GM21526 (cell line): ENCODE data around the gene PHF23.

Experiments
- ATAC-seq: cut with Tn5 transposase; IDR thresholded peaks from one replicate; pipeline ENCODE4 v1.9.1; 2021; ENCODE audit warnings: moderate library complexity; ENCODE audit not compliant: unreplicated experiment, low FRiP score

Gene PHF23

DNA sequence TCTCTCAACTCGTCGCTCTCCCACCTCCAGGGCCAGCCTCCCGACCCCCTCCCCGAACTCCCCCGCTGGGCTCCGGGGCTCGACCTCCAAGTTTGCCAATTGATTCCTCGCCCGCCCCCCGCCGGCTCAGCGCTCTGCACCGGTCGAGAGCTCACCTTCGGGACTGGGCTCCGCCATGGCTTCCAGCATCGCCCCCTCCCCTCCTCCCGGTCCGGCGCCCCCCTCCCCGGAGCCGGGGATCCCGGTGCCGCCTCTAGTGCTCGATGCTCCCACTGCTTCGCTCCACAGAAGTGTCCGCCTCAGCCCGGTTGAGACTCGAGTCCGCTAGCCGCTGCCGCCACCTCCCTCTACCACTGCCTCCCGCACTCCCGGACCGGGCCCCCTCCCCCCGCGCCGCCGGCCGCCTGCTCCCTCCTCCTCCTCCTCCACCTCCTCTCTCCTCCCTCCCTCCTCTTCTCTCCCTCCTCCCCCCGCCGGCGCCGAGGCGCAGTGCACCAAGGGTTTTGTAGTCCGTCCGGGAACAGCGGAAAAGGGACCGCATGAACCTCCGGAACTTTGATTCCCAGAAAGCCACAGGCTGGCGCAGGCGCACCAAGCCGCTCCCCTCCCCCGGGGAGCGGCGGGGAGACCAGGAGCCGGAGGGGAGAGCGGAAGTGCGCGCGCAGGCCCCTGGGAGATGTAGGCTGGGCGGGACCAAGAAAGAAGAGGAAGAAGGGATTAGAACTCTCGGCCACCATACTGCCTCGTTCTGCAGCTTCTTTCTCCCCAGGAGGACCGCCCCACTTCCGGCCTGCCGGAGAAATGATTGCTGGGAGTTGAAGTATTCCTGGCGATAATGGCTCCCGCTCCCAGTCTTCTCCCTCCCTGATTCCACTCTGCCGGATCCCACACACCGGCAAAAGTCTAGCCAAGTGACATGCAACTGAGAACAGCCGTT lies at the start of gene PHF23:
TSS of gene PHF23 (minus strand) at position 367 of the 937 bp plus-strand sequence. CDS start at position 189, 178 bp downstream.
- ATAC-seq = peak; percentile 46

DNA sequence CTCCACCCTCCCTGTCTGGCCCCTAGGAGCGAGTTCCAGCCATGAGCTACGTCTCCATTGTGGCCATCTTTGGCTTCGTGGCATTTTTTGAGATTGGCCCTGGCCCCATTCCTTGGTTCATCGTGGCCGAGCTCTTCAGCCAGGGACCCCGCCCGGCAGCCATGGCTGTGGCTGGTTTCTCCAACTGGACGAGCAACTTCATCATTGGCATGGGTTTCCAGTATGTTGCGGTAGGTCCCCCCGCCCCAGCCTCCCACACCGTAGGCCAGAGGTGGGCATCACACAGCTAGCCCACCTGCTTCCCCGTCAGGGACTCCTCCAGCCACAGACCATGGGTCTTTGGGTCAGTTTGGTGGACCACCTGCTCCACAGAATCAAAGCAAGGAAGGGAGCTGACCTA lies 46.4 kb upstream of the PHF23 start:
- no peak for ATAC-seq

DNA sequence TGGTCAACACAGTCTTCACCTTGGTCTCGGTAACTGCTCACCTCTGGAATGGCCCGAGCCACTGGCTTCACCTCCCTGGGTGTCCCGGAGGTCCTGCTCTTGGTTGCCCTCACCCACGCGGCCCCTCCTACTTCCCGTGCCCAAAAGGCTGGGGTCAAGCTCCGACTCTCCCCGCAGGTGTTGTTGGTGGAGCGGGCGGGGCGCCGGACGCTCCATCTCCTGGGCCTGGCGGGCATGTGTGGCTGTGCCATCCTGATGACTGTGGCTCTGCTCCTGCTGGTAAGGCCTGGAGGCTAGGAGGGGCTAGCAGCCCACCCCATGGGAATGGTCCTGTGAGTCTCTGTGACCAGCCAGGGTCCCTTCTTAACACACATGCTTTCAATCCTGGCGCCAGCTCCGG lies 45.7 kb upstream of the PHF23 start:
- no peak for ATAC-seq

DNA sequence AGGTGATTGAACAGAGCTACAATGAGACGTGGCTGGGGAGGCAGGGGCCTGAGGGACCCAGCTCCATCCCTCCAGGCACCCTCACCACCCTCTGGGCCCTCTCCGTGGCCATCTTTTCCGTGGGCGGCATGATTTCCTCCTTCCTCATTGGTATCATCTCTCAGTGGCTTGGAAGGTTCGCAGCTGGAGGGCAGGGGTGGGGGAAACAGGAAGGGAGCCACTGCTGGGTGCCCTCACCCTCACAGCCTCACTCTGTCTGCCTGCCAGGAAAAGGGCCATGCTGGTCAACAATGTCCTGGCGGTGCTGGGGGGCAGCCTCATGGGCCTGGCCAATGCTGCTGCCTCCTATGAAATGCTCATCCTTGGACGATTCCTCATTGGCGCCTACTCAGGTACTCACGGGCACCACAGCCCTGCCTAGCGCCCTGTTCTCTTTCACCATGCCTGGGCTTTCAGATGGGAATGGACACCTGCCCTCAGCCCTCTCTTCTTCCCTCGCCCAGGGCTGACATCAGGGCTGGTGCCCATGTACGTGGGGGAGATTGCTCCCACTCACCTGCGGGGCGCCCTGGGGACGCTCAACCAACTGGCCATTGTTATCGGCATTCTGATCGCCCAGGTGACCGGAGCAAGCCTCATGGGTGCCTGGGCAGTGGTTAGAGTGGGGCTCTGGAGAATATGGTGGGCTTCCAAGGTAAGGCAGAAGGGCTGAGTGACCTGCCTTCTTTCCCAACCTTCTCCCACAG lies 44.4 kb upstream of the PHF23 start:
- no peak for ATAC-seq

DNA sequence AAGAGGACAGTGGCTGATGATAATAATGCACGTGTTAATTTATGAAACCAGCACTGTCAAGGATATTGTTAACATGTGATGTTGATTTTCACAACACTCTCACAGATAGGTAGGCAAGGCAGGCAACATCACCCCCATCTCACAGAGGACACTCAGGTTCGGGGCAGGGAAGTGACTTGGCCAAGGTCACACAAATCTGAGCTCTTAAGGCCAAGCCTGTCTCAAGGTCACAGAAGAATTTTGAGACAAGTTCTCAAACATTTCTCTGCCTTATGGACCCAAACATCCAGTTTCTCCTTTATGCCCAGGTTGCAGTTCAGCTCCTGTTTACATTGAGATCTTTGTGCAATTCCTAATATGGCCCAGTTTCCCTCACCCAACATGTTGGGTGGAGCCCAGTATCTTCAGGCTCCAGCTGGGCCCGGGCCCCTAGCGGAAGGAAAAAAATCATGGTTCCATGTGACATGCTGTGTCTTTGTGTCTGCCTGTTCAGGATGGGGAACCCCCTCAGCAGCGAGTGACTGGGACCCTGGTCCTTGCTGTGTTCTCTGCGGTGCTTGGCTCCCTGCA lies 43.6 kb upstream of the PHF23 start:
- ATAC-seq = no peak

DNA sequence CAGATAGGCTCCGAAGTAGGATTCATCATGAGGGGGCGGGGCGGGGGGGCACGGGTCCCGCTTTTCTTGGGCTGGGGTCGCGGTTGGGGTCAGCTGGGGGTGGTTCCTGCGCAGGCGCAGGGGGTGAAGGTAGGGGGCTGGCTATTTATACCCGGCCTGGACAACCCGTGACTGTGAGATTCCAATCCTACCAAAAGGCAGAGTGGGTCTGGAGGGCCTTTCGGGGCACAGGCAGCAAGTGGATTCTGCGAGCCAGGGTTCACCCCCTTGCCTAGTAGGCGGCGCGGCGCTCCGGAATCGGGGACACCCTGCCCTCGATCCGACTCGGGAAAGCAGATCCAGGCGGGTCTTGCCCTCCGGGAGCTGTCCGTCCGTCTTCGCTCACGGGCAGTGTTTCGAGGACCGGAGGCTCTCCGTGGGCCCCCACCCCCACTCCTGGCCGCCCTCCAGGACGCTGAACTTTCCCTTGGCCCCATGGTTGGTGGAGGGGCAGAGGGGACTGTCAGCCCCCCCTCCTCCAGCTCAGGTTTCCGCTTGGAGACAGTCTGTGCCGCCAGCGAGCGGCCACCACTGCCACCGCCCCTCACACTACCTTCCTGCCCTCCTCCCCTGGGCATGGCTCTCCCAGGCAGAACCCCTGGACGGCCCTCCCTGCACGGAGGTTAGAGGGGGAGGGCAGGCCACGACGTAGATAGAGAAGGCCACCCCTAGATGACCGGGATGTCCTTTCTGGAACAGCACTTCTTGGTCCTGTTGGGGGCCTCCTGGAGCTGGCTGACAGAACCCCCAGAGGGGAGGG lies 42.9 kb upstream of the PHF23 start:
- no peak for ATAC-seq

DNA sequence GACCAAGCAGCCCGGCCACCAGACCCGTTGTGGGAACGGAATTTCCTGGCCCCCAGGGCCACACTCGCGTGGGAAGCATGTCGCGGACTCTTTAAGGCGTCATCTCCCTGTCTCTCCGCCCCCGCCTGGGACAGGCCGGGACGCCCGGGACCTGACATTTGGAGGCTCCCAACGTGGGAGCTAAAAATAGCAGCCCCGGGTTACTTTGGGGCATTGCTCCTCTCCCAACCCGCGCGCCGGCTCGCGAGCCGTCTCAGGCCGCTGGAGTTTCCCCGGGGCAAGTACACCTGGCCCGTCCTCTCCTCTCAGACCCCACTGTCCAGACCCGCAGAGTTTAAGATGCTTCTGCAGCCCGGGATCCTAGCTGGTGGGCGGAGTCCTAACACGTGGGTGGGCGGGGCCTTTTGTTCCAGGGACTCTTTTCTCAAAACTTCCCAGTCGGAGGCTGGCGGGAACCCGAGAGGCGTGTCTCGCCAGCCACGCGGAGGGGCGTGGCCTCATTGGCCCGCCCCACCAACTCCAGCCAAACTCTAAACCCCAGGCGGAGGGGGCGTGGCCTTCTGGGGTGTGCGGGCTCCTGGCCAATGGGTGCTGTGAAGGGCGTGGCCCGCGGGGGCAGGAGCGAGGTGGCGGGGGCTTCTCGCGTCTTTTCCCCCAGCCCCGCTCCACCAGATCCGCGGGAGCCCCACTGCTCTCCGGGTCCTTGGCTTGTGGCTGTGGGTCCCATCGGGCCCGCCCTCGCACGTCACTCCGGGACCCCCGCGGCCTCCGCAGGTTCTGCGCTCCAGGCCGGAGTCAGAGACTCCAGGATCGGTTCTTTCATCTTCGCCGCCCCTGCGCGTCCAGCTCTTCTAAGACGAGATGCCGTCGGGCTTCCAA lies 42.1 kb upstream of the PHF23 start, which contains the start of gene SLC2A4:
TSS of gene SLC2A4 (plus strand) at position 645 of the 879 bp plus-strand sequence. CDS start at position 862, 217 bp downstream.
- ATAC-seq = peak; percentile 42

DNA sequence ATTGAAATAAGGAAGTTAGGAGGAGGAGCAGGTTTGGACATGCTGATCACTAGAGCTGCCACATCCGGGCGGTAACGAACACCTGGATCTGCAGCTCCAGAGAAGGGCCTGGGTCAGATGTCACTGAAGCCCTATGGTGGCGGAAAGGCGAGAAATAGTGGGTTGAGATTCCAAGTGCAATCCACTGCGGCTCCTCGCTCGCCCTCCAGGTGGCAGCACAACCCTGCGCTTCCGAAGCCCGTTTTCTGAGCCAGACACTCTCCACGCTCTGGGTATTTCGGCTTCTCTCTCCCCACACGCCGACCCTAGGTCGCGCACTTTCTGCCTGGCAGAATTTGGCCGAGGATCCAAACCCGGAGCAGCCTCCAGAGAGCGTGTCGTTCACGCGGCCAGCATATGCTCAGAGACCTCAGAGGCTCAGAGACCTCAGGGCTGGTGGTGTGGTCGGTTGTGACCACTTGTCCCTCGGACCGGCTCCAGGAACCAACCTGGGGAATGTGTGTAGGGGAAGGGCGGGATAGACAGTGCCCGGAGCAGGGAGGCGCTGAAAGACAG lies 41.3 kb upstream of the PHF23 start:
- ATAC-seq = peak; percentile 53

DNA sequence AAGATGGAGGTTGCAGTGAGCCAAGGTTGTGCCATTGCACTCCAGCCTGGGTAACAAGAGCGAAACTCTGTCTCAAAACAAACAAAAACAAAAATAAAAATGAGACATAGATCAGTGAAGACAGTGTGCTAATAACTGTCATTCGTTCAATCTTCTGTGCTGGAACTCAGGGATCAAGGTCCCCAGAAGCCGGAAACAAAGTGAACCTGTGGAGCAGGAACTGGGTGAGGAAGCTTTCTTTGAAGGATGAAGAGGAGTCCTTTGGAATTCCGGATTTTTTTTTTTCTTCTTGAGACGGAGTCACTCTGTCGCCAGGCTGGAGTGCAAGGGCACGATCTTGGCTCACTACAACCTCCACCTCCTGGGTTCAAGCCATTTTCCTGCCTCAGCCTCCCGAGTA lies 40.2 kb upstream of the PHF23 start:
- ATAC-seq = no peak

DNA sequence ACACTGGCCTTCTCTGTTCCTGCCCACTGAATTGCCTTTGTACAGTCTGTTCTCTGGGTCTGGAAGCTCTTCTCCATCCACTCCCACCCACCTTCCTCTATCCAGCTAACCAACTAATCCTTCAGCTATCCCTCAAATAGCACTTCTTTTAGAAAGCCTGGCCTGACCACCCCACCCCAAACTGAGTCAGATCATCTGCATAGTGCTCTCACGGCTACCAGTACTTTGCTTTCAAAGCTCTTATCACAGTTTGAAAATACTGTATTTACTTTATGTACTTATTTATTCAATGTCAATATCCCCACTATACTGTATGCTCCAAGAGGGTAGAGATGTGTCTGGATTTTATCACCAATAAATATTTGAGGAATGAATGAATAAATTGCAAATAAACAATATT lies 27.5 kb upstream of the PHF23 start:
- ATAC-seq = no peak

DNA sequence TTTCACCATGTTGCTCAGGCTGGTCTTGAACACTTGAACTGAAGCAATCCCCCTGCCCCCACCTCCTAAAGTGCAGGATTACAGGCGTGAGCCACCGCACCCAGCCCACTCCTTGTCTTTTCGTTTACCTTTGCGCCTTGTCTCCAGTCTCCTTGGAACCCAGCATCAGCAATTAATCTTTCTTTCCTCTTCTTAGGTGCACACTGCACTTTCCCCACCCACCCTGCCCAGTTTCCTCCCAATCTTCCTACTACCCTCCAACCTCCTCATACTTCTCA lies 24.5 kb upstream of the PHF23 start:
- ATAC-seq = no peak

DNA sequence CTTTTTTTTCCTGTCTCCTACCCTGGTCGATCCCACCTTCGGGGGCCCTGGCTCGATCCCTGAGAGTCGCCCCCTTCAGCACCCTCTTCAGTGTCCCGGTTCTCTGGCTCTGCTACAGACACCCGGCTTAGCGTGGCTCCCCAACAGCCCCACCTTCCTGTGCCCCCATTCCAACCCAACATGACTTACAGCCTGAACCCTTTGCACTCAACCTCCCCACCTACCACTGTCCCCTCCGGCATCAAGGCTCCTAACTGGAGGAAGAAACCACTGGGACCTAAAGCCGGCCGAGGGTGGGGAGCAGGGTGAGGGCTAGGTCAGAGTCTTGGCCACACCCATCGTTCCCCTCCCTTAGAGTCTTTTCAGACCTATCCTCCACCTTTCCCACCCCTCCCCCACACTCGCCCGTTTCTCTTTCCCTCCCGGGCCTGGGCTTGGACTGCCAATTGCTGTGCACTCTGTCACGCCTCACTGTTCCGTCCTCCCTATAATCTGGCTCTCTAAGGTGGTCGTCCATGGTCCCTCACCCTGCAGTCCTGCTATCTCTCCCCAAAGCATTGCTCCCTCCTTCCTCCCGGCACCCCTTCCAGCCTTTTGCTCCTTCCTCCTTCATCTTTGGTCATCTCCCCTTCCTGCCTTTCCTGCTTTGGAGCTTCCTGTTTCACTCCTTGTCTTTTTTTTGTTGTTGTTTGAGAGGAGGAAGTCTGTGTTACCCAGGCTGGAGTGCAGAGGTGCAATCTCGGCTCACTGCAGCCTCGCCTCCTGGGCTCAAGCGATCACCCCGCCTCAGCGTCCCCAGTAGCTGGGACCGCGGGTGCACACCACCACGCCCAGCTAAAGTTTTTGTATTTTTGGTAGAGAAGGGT lies 23.9 kb upstream of the PHF23 start:
- no peak for ATAC-seq

DNA sequence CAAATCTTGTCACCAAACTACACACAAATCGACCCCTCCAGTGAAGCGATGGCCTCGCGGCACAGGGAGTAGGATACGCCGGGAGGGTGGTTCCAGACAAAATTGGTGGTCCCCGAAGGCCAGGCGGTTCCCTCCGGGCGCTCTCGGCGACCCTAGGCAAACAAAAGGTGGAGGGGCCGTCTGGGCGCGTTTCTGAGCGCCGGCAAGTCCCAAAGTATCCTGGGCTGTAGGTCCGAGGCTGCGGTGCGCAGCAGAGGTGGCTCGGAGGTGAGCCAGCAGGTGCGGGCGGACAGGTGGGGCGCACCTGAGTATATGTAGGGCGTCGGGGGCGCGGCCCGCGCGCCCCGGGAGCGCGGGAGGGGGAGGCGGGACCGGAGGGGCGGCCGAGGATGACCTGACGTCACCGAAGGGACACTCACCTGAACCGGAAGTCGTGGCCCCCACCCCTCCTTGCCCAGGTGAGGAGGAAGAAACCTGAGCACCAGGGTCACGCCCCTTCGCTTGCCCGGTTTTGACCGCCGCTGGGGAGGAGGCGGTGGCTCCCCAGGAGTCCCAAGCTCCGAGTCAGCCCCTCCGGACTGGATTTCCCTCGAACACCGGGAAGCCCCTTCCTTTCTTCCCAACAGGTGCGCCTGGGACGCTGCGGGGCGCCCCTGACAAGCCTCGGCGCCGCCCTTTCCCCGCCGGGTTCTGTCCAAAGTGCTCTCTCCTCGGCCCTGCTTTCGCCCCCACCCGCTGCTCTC lies 23.1 kb upstream of the PHF23 start, which contains the start of gene CLDN7:
TSS of gene CLDN7 (minus strand) at position 287 of the 743 bp plus-strand sequence. CDS start 435 bp downstream, outside the sequence.
- no peak for ATAC-seq

DNA sequence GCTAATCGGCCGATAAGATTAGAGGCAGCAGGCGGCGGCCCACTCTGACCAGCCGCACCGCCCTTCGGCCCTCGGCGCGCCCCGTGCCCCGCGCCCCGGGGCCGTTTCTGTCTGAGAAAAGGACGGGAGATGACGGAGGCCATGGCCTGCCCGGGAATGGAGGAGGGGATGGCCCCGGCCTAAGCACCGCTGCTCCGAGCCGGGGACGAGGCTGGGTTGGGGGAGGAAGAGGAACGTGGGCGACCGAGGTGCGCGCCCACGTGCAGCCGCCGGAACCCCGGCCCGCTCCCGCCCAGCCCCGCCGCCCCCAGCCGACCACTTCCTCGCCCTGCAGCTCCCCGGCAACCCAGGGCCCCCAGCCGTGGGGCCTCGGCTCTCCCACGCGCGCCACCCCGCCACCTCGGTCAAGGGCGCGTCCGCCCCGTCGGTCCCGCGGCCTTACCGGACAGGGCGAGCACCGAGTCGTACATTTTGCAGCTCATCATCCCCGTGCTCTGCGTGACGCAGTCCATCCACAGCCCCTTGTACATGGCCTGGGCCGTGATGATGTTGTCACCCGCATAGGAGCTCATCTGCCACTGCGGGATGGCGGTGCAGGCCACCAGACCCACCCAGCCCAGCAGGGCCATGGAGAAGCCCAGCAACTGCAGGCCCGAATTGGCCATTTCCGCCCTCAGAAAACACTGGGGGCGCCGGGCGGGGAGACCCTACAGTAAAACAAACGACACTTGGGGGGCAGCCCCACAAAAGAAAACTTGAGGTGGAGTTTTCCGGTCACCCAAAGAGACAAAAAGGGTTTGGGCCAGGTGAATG lies 22.3 kb upstream of the PHF23 start:
- ATAC-seq = no peak

DNA sequence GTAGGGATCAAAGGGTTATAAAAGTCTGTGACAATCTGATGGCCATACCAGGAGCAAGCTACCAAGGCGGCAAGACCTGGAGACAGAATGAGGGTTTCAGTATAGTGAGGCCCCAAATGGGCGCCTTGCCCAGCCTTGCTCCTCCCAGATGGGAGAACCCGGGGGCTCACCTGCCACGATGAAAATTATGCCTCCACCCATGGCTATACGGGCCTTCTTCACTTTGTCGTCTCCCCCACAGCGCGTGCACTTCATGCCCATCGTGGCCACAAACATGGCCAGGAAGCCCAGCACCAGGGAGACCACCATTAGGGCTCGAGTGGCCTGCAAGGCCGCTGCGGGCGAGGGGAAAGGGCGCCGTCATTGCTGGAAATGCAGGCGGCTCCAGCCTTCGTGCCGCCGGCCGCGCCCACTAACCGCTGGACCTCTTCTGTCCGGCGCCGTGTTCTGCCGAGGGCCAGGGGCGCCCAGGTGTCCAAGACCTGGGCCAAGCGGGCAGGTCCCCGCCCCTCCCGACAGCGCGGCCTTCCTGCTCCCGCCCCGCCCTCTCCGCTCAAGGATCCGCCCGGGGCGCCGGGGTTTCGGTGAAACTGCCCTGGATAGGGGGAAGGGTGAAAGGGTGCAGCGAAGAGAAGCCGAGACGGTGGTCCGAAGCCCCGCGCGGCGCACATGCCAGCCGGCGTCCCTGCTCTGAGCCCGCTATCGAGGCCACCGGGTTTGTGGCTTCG lies 21.6 kb upstream of the PHF23 start:
- no peak for ATAC-seq

DNA sequence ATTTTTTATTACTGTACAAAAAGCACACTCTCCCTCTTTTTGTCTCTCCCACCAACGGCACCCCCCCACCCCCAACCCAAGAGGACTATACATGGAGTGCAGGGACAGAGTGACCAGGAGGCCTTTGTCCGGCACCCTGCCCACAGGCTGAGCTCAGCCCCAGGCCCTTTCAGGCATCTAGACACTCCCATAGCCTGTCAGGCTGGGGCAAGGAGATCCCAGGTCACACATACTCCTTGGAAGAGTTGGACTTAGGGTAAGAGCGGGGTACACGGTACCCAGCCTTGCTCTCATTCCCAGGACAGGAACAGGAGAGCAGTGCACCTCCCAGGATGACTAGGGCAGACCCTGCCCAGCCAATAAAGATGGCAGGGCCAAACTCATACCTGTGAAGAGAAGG lies 20.9 kb upstream of the PHF23 start:
- no peak for ATAC-seq
